ENCODE data around the gene IQGAP2. TPM values are rescaled to one million over a fixed set of nuclear protein-coding genes. Genes with fewer than 3 reads are reported as not detected.

The IQGAP2 gene
- polyA plus RNA-seq, 1 donor = 8.2 TPM

GRCh38 chr5:76446776-76447175 lies 43.7 kb downstream of the IQGAP2 start:
- no peak for DNase-seq (ENCODE audit: low read depth)

DNA sequence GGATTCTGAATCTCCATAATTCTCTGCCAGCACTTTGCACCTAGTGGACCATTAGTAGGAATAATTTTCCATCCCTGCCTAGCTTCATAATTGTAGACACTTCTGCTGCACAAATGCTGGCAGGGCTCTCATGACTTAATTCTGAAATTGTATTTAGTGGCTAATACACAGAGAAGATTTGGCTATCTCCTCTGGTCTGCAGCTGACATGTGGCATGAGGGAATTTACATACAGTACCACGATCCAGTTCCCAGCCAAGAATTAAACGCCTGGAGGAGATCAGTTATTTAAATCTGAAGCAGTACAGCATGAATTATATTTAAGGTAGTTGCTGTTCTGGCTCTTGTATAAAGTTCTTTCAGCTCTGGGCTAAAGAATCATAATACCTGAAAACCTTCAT lies 46.5 kb downstream of the IQGAP2 start:
- DNase-seq (ENCODE audit: low read depth) = no peak

- no peak for DNase-seq (ENCODE audit: low read depth)
Observed at GRCh38 chr5:76450054-76450453, 47.0 kb downstream of the IQGAP2 start.

GRCh38 chr5:76451031-76451701 lies 48.1 kb downstream of the IQGAP2 start:
- no peak for DNase-seq (ENCODE audit: low read depth)

GRCh38 chr5:76455531-76456133 lies 52.5 kb downstream of the IQGAP2 start:
- DNase-seq (ENCODE audit: low read depth) = no peak

DNA sequence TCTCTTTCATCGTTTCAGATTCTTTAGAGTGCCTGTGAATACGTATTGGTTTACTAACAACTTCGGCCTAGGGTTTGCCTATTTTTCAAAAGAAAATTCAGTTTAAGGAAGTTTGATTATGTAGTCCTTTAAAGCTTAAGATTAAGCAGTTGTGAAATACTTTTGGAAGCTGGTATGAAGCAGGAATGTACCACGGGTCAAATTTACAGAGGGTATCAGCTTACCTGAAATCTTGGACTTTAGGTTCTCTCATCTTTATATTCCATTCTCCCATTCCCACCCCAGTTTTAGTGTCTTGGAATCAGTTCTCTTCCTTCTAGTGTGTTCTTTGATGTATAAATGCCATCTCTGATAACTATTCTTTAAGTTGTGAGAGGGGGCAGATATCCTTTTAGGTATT lies 53.2 kb downstream of the IQGAP2 start:
- DNase-seq (ENCODE audit: low read depth) = no peak

DNA sequence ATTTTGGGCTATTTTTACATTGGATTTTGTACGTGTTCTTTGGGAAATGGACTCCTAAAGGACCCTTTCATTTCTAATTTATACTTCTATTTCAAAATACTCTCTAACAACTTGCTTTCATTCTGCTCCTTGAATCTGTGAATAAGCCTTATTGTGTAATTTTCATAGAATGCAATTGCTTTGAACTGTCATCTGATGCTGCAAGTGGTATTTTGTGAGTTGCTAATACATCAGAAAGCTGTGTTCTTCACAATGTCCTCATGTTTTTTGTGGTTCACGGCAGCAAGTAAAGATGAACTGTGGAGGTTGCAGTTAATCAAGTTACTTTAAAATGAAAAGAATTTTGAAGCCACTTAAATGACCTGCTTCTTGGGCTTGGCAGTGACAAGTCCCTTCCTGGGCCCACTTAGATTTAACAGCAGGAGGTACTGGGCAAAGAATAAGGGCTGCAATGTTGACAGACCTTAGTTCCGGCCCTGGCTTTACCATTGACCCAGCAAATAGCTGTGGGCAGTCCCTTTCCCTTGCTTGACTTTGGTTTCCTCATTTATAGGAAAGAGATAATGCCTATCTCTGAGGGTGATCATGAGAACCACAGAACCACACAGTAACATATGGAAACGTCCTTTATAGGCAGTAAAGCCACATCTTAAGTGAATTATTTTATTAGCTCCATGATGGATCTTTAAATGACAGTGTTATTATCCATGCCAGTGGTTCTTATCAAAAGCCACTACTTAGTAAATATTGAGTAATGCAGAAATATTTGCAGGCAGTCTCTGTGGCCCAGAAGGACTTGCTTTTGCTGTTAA lies 54.8 kb downstream of the IQGAP2 start:
- DNase-seq (ENCODE audit: low read depth) = no peak

DNA sequence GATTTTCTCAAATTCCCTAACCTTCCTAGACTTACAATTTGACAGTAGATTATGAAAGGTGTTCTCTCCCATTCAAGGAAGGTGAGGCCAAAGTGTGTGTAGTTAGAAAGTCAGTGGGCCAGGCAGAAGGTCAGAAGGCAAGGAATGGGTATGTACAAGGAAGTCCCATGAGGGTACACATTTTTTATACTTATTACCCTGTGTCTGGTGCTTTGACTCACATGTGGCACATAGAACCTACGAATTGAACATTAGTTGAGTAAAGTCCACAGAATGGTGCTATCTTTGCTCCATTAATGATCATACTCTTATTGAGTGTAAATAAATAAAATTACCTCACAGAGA lies 55.4 kb downstream of the IQGAP2 start:
- DNase-seq (ENCODE audit: low read depth) = no peak

- no peak for DNase-seq (ENCODE audit: low read depth)
Observed at GRCh38 chr5:76460104-76460503, 57.0 kb downstream of the IQGAP2 start.

DNA sequence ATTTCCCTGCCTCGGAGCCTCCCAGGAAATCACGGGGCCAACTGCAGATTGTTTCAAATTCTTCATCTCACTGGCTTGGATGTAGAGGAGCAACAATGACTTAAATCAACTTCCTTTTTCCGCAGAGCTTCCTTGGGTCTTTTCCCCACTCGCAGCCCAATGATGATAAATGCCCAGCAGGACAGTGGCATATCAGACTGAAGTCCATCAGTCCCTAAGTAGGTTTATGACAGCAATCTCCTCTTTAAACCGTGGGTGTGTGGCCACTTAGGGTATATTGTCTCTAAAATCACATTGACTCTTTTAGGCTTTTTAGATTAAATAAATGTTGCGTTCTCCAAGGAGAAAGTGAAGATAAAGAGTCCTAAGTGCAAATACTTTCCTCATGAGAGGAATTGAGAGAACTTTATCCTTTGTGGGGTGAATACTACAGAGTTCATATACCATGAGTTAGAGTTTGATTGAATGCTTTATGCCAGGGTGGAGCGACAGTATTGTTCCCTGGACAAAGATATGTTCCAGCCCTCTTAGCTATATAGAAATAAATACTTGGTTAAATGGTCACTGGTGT lies 59.1 kb downstream of the IQGAP2 start:
- DNase-seq (ENCODE audit: low read depth) = no peak

DNA sequence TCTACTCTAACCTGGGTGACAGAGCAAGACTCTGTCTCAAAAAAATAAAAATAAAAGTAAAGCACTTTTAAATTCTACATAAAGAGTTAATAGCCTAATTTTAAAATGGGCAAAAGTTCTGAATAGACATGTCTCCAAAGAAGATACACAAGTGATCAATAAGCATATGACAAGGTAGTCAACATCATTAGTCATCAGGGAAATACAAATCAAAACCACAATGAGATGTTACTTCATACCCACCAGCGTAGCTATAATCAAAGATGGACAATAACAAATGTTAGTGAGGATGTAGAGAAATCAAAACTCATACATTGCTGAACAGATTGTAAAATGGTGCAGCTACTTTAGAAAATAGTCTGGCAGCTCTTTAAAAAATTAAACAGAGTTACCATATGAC lies 64.1 kb downstream of the IQGAP2 start:
- no peak for DNase-seq (ENCODE audit: low read depth)

- DNase-seq (ENCODE audit: low read depth) = no peak
Observed at GRCh38 chr5:76468635-76469425, 65.7 kb downstream of the IQGAP2 start.

DNA sequence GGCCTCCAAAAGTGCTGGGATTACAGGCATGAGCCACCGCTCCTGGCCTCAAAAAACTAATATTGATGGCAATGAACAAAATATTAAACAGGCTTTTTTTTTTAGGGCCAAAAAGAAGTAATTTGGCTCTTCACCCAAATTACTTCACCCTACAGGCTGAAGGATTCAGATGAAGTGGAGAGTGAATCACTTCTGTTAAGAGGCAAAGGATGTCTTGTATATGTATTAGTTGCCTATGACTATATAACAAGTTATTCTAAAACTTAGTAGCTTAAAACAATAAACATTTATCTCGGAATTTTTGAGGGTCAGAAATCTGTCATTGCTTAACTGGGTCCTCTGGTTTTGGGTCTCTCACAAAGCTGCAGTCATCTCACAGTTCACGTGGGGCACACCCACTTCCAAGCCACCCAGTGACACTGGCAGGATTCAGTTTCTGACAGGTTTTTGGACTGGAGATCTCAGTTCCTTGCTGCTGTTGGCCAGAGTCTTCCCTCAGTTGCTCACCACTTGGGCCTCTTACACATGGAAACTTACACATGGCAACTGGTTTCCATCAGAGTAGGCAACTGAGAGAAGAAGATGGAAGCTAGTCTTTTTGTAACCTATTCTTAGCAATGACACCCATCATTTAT lies 66.7 kb downstream of the IQGAP2 start:
- no peak for DNase-seq (ENCODE audit: low read depth)

DNA sequence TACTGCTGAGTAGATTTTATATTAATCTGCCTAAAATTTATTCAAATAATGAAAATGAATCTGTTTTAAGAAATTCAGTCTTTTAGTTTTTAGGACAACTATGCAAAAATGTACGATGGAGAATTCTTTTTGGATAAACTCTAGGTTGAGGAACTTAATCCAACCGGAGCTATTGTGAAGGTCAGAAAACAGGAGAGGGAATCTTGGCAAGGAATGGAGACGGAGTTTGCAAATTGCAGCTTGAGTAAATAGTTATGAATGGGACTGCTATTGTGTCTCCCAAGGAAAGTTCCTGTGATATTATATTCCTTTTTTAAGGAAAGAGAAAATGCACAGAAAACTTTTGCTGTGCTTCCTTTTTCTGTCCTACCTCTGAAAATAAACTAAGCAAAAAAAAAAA lies 67.9 kb downstream of the IQGAP2 start:
- peak; percentile 8 for DNase-seq (ENCODE audit: low read depth)

DNA sequence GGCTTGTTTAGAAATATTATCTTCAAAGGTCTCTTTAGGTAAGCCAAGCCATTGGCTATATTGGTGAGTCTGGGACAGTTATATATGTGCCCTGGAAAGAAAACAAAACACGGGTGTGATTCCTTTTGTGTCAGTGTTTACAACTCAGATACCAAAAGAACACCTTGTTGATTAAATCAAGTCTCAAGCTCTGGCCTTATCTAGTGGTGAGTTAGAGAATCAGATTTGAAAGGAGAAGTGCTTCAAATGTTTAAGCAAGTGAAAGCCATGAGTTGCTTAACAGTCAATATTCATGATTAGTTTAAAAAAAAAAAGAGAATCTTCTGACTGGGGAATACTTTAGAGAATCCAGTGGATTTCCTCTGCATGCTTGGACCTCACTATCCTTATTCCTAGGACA lies 68.3 kb downstream of the IQGAP2 start:
- no peak for DNase-seq (ENCODE audit: low read depth)

DNA sequence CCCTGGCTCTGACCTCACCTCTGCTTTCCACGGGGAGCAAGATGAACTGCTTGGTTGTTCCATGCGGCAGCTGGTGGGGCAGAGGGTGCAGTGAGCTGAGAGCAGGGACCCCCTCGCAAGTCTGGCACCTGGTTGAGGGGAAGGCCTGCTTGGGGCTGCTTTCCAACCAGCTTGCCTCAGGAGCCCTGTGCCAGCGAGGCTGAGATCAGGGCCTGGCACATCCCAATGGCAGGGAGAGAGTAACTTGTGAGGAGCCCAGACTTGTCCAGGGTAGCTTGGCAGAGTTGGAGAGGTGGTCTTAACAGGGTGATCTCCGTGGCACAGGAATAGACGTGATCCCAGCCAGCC lies 68.9 kb downstream of the IQGAP2 start:
- no peak for DNase-seq (ENCODE audit: low read depth)

DNA sequence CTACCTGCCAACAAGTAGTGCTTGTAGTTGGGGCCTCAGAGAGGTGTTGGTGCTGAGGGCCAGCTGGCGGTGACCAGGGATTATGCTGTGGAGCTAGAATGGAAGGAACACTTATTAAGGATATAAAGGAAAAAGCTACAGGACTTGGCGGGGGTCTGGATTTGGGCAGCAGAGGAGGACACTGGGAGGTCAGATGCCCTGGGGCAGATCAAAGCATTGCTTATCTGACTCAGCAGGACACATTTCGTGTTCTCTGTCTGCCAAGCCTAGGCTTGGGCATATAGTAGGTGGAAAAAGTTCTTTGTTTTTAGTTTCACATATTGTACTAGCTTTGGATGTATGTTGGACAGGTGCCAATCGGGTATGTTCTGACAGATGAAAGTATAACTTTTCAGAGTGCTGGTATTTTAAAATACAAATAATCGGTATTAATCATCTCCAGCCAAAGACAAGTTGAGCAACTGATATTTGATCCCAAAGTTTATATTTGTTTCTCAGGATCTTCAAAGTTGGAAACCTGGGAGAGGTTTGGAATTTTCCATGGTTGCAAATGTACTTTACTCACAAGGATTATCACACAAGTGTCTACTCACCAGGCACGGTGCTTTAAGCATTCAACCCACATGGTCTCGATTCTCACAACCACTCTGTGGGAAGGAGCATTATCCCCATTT lies 69.4 kb downstream of the IQGAP2 start:
- no peak for DNase-seq (ENCODE audit: low read depth)

- DNase-seq (ENCODE audit: low read depth) = no peak
Observed at GRCh38 chr5:76473009-76473336, 69.9 kb downstream of the IQGAP2 start.

GRCh38 chr5:76473661-76474060 lies 70.6 kb downstream of the IQGAP2 start:
- no peak for DNase-seq (ENCODE audit: low read depth)

DNA sequence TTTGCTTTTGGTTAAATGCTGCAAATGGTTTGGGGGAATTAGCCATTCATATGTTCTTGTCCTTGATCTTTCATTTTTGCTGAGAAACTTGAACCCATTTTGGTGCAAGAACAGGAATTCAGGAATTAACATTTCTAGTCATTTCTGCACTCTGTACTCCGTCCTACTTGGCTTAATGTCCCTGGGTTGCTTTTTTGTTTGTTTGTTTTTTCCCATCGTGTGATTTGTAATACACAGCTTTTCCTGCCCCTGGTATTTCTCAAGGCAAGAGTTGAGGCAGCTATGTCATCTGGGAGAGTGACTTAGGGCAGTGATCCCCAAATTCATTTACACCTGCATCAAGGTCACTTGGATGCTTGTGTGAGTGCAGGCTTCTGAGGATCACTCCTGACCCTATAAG lies 71.3 kb downstream of the IQGAP2 start:
- DNase-seq (ENCODE audit: low read depth) = no peak

DNA sequence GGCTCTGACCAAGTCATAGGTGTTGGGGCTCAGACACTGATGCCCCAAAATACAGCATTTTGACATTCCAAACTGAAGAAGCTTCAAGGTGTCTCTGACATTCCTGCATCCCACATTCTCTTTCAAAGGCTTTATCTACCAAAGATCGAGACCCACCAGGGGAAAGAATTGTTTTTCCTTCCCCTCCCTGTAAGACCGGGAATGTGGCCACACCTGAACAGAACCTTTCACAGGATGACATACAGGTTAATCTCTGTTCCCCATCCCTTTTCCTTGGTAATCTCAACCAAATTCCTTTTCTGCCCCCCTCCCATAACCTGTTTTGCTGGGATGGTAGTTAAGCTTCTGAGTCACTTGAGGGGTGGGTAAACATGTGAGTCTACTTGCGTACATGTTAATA lies 72.3 kb downstream of the IQGAP2 start:
- DNase-seq (ENCODE audit: low read depth) = no peak
